ENCODE measurements around the gene HEXB. TPM values are rescaled to one million over a fixed set of nuclear protein-coding genes. Genes with fewer than 3 reads are reported as not detected.

Gene HEXB
- total and polyA plus RNA-seq, 9 of the 15 experiments (the other 6 are each of a cell fraction or from before 2014, with no cell fraction given), result 22.9 to 158 (median 108) TPM

- TF ChIP-seq CTCF (IDR thresholded peaks at IDR 0.05 in 2 of 3, conservative IDR thresholded peaks at IDR 0.05 in 1 of 3; ENCODE audit: insufficient read depth in 2 of 3, low read depth in 1 of 3, low read length in 3 of 3), result 0 out of 6 replicates have a peak, but pooled peaks of 1 of the 3 experiments have one; percentile 7
- no peak for TF ChIP-seq TAL1 (IDR thresholded peaks at IDR 0.05)
- no peak for TF ChIP-seq FOXA1 (IDR thresholded peaks at IDR 0.05; ENCODE audit: borderline replicate concordance)
- peak; percentile 16; the same call in 1 of the 2 replicates for TF ChIP-seq JUND (IDR thresholded peaks at IDR 0.05; ENCODE audit: borderline replicate concordance, low read depth, low read length)
- TF ChIP-seq JUND (tag; IDR thresholded peaks at IDR 0.05; ENCODE audit: borderline replicate concordance, low read depth, low read length), result no peak; the same call in 2 of the 3 replicates
- no peak for TF ChIP-seq ATF1 (CRISPR knock-in tag; IDR thresholded peaks at IDR 0.05)
- 0 out of 2 replicates have a peak, but pooled peaks have one; percentile 5 for TF ChIP-seq ATF1 (tag; IDR thresholded peaks at IDR 0.05)
- TF ChIP-seq ESRRA (IDR thresholded peaks at IDR 0.05; ENCODE audit: borderline replicate concordance, low read depth), result peak; percentile 73; the same call in 1 of the 2 replicates
- TF ChIP-seq VEZF1 (CRISPR knock-in tag; IDR thresholded peaks at IDR 0.05), result 0 out of 2 replicates have a peak, but pooled peaks have one; percentile 20
- no peak for TF ChIP-seq CEBPG (CRISPR knock-in tag; IDR thresholded peaks at IDR 0.05)
- 0 out of 4 replicates have a peak, but pooled peaks of 1 of the 2 experiments have one; percentile 7 for TF ChIP-seq CEBPG (tag; conservative IDR thresholded peaks at IDR 0.05 in 1 of 2, IDR thresholded peaks at IDR 0.05 in 1 of 2)
- no peak for TF ChIP-seq THRAP3 (IDR thresholded peaks at IDR 0.05; ENCODE audit: borderline replicate concordance)
- no peak for TF ChIP-seq PHF21A (IDR thresholded peaks at IDR 0.05; ENCODE audit: borderline replicate concordance, low read depth)
Measured at GRCh38 chr5:74685979-74686631, 1.1 kb downstream of the HEXB start (continued).
